ENCODE data around the gene GJD3.

GJD3 gene

GRCh38 chr17:40345994-40346764 is 18.4 kb downstream of the GJD3 start:
- Histone ChIP-seq H3K9me3 (ENCODE audit: insufficient read depth, low read depth, low read length) (no peaks in the 10 kb centered on the region), H3K4me3 (ENCODE audit: low read length, poor library complexity, severe bottlenecking) (peak overlapping the region; percentile 73), H3K27me3 (ENCODE audit: insufficient read depth, low read length, poor library complexity, severe bottlenecking) (no peaks in the 10 kb centered on the region), H2AFZ (ENCODE audit: low read length) (no peak overlapping the region), H3K4me2 (ENCODE audit: low read depth, low read length, poor library complexity, severe bottlenecking) (peak overlapping the region; percentile 84), H3K36me3 (ENCODE audit: insufficient read depth, low read length) (peaks cover 15% of the 10 kb centered on the region; the same call in 1 of the 2 replicates), H3K79me2 (ENCODE audit: insufficient read depth, low read length) (peaks cover 81% of the 10 kb centered on the region), H3F3A (ENCODE audit: low read depth) (no peaks in the 10 kb centered on the region), H3K9ac (ENCODE audit: low read depth, low read length, poor library complexity, severe bottlenecking) (peak overlapping the region; percentile 73), H3K9me2 (replicated peaks; ENCODE audit: low read depth, low read length) (no peaks in the 10 kb centered on the region), H4K20me1 (ENCODE audit: insufficient read depth, low read length, poor library complexity, severe bottlenecking) (no peaks in the 10 kb centered on the region), H3K4me1 (ENCODE audit: insufficient read depth, low read length, poor library complexity, severe bottlenecking) (peaks cover 56% of the 10 kb centered on the region)
- TF ChIP-seq, protein P1, sequence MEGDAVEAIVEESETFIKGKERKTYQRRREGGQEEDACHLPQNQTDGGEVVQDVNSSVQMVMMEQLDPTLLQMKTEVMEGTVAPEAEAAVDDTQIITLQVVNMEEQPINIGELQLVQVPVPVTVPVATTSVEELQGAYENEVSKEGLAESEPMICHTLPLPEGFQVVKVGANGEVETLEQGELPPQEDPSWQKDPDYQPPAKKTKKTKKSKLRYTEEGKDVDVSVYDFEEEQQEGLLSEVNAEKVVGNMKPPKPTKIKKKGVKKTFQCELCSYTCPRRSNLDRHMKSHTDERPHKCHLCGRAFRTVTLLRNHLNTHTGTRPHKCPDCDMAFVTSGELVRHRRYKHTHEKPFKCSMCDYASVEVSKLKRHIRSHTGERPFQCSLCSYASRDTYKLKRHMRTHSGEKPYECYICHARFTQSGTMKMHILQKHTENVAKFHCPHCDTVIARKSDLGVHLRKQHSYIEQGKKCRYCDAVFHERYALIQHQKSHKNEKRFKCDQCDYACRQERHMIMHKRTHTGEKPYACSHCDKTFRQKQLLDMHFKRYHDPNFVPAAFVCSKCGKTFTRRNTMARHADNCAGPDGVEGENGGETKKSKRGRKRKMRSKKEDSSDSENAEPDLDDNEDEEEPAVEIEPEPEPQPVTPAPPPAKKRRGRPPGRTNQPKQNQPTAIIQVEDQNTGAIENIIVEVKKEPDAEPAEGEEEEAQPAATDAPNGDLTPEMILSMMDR (conservative IDR thresholded peaks at IDR 0.05; ENCODE audit: low read length): no peak
- no peak for TF ChIP-seq EZH2phosphoT487 (IDR thresholded peaks at IDR 0.05; ENCODE audit: borderline replicate concordance)

DNA sequence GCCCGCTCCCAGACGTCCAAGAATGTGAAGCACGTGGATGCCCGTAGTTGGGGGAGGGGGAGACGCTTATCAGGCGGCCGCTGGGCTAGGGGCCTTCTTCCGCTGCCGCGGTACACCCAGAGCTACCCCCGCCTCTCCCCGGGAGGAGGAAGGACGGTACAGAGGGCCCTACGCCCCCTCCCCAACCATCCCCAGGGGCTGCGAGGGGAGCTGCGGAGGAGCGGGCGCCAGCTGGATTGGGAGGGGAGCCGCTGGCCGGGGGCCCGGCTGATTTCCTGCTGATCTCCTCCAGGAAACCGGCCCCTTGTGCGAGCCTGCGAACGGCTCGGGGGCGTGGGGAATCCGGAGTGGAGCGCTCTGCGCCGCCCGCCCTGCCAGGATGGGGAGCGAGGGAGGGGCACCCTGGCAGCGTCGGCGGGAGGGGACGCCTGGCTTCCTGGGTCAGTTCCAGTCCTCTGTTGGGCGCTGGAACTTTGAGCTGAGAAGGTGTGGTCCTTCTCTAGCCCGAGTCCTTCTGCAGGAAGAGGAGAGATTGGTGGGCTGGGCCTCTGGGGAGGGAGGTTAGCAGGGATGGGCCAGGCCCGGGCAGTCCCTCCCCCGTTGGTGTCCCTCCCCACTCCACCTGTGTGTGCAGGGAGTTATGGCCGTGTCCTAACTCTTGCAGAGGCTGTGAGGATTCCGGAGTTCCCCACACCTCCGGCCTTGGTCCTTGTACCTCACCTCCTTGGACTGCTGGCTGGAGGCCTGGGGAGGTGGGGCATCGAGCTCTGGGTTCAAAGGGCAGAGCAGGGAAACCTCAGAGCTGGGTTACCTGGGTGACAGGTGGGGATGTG is 19.2 kb downstream of the GJD3 start:
- TF ChIP-seq, protein P1 (conservative IDR thresholded peaks at IDR 0.05; ENCODE audit: low read length): no peak
- TF ChIP-seq EZH2phosphoT487 (IDR thresholded peaks at IDR 0.05; ENCODE audit: borderline replicate concordance): no peak
- H2AFZ ChIP-seq (ENCODE audit: low read length): peak overlapping the region; percentile 7; the same call in 1 of the 2 replicates

GRCh38 chr17:40344421-40345160 is 19.9 kb downstream of the GJD3 start:
- Histone ChIP-seq H3K4me2 (ENCODE audit: low read depth, low read length, poor library complexity, severe bottlenecking) (peak overlapping the region; percentile 84), H3K9me3 (ENCODE audit: insufficient read depth, low read depth, low read length) (no peaks in the 10 kb centered on the region), H3F3A (ENCODE audit: low read depth) (0 out of 2 replicates have a peak, but pooled peaks cover 5% of the 10 kb centered on the region), H3K27me3 (ENCODE audit: insufficient read depth, low read length, poor library complexity, severe bottlenecking) (no peaks in the 10 kb centered on the region), H3K79me2 (ENCODE audit: insufficient read depth, low read length) (peaks cover 96% of the 10 kb centered on the region), H3K9me2 (replicated peaks; ENCODE audit: low read depth, low read length) (no peaks in the 10 kb centered on the region), H3K4me3 (ENCODE audit: low read length, poor library complexity, severe bottlenecking) (peak overlapping the region; percentile 73), H3K9ac (ENCODE audit: low read depth, low read length, poor library complexity, severe bottlenecking) (peak overlapping the region; percentile 73), H3K4me1 (ENCODE audit: insufficient read depth, low read length, poor library complexity, severe bottlenecking) (peaks cover 72% of the 10 kb centered on the region), H2AFZ (ENCODE audit: low read length) (no peak overlapping the region), H3K36me3 (ENCODE audit: insufficient read depth, low read length) (peaks cover 9% of the 10 kb centered on the region; the same call in 1 of the 2 replicates), H4K20me1 (ENCODE audit: insufficient read depth, low read length, poor library complexity, severe bottlenecking) (no peaks in the 10 kb centered on the region)
- TF ChIP-seq, protein P1 (conservative IDR thresholded peaks at IDR 0.05; ENCODE audit: low read length): no peak
- TF ChIP-seq EZH2phosphoT487 (IDR thresholded peaks at IDR 0.05; ENCODE audit: borderline replicate concordance): no peak

More for the DNA sequence above, 19.2 kb downstream of the GJD3 start:
- H3K9ac ChIP-seq (ENCODE audit: low read depth, low read length, poor library complexity, severe bottlenecking): peak overlapping the region; percentile 73
- peak overlapping the region; percentile 73 for H3K4me3 ChIP-seq (ENCODE audit: low read length, poor library complexity, severe bottlenecking)
- no peaks in the 10 kb centered on the region for H3K27me3 ChIP-seq (ENCODE audit: insufficient read depth, low read length, poor library complexity, severe bottlenecking)
- 0 out of 2 replicates have a peak, but pooled peaks cover 2% of the 10 kb centered on the region for H3F3A ChIP-seq (ENCODE audit: low read depth)
- H3K4me2 ChIP-seq (ENCODE audit: low read depth, low read length, poor library complexity, severe bottlenecking): peak overlapping the region; percentile 84
- H3K79me2 ChIP-seq (ENCODE audit: insufficient read depth, low read length): peaks cover 89% of the 10 kb centered on the region
- H3K36me3 ChIP-seq (ENCODE audit: insufficient read depth, low read length): peaks cover 15% of the 10 kb centered on the region; the same call in 1 of the 2 replicates
- H3K4me1 ChIP-seq (ENCODE audit: insufficient read depth, low read length, poor library complexity, severe bottlenecking): peaks cover 64% of the 10 kb centered on the region
- H3K9me2 ChIP-seq (replicated peaks; ENCODE audit: low read depth, low read length): no peaks in the 10 kb centered on the region
- H3K9me3 ChIP-seq (ENCODE audit: insufficient read depth, low read depth, low read length): no peaks in the 10 kb centered on the region
- H4K20me1 ChIP-seq (ENCODE audit: insufficient read depth, low read length, poor library complexity, severe bottlenecking): no peaks in the 10 kb centered on the region
